Measurements from ENCODE around the gene TMEM170B.

The TMEM170B gene

GRCh38 chr6:11608600-11609323 is 71.2 kb downstream of the TMEM170B start:
- no peak for TF ChIP-seq EZH2phosphoT487 (IDR thresholded peaks at IDR 0.05; ENCODE audit: borderline replicate concordance, low read length)
- TF ChIP-seq, protein P1, sequence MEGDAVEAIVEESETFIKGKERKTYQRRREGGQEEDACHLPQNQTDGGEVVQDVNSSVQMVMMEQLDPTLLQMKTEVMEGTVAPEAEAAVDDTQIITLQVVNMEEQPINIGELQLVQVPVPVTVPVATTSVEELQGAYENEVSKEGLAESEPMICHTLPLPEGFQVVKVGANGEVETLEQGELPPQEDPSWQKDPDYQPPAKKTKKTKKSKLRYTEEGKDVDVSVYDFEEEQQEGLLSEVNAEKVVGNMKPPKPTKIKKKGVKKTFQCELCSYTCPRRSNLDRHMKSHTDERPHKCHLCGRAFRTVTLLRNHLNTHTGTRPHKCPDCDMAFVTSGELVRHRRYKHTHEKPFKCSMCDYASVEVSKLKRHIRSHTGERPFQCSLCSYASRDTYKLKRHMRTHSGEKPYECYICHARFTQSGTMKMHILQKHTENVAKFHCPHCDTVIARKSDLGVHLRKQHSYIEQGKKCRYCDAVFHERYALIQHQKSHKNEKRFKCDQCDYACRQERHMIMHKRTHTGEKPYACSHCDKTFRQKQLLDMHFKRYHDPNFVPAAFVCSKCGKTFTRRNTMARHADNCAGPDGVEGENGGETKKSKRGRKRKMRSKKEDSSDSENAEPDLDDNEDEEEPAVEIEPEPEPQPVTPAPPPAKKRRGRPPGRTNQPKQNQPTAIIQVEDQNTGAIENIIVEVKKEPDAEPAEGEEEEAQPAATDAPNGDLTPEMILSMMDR (IDR thresholded peaks at IDR 0.05; ENCODE audit: low read depth, low read length, poor library complexity, severe bottlenecking): no peak
- H3K9me3 ChIP-seq (ENCODE audit: control insufficient read depth, insufficient read depth, low read length): no peaks in the 10 kb centered on the region
- H3K4me1 ChIP-seq (ENCODE audit: control insufficient read depth, low read length): peaks cover 2% of the 10 kb centered on the region; the same call in 1 of the 2 replicates
- H3K27ac ChIP-seq (ENCODE audit: low read depth, low read length): no peak overlapping the region
- no peaks in the 10 kb centered on the region for H3K36me3 ChIP-seq (ENCODE audit: control insufficient read depth, low read length)
- no peaks in the 10 kb centered on the region for H3K9me2 ChIP-seq (replicated peaks; ENCODE audit: control insufficient read depth, low read length)
- no peak overlapping the region for H3K4me3 ChIP-seq (ENCODE audit: low read length)
- H4K20me1 ChIP-seq (ENCODE audit: control insufficient read depth, insufficient read depth, low read depth, low read length): no peaks in the 10 kb centered on the region
- no peaks in the 10 kb centered on the region for H3K79me2 ChIP-seq (ENCODE audit: control insufficient read depth, low read length)
- H3K27me3 ChIP-seq (ENCODE audit: control insufficient read depth, low read length): no peaks in the 10 kb centered on the region; the same call in none of the 2 replicates
- H3K4me2 ChIP-seq (ENCODE audit: low read length): no peak overlapping the region
- H3F3A ChIP-seq (ENCODE audit: control insufficient read depth, insufficient read depth): no peaks in the 10 kb centered on the region

GRCh38 chr6:11609324-11610071 is 71.9 kb downstream of the TMEM170B start:
- no peaks in the 10 kb centered on the region for H3K9me3 ChIP-seq (ENCODE audit: control insufficient read depth, insufficient read depth, low read length)
- H3F3A ChIP-seq (ENCODE audit: control insufficient read depth, insufficient read depth): no peaks in the 10 kb centered on the region
- H3K27ac ChIP-seq (ENCODE audit: low read depth, low read length): no peak overlapping the region
- H3K27me3 ChIP-seq (ENCODE audit: control insufficient read depth, low read length): no peaks in the 10 kb centered on the region; the same call in none of the 2 replicates
- TF ChIP-seq EZH2phosphoT487 (IDR thresholded peaks at IDR 0.05; ENCODE audit: borderline replicate concordance, low read length): no peak
- TF ChIP-seq, protein P1 (IDR thresholded peaks at IDR 0.05; ENCODE audit: low read depth, low read length, poor library complexity, severe bottlenecking): no peak
- H3K79me2 ChIP-seq (ENCODE audit: control insufficient read depth, low read length): no peaks in the 10 kb centered on the region
- no peak overlapping the region for H3K4me3 ChIP-seq (ENCODE audit: low read length)
- peaks cover 2% of the 10 kb centered on the region; the same call in 1 of the 2 replicates for H3K4me1 ChIP-seq (ENCODE audit: control insufficient read depth, low read length)
- H3K36me3 ChIP-seq (ENCODE audit: control insufficient read depth, low read length): no peaks in the 10 kb centered on the region
- no peak overlapping the region for H3K4me2 ChIP-seq (ENCODE audit: low read length)
- no peaks in the 10 kb centered on the region for H4K20me1 ChIP-seq (ENCODE audit: control insufficient read depth, insufficient read depth, low read depth, low read length)
- no peaks in the 10 kb centered on the region for H3K9me2 ChIP-seq (replicated peaks; ENCODE audit: control insufficient read depth, low read length)

GRCh38 chr6:11613336-11613735 is 75.8 kb downstream of the TMEM170B start:
- Histone ChIP-seq H3K27me3 (ENCODE audit: control insufficient read depth, low read length) (no peaks in the 10 kb centered on the region; the same call in 1 of the 2 replicates), H4K20me1 (ENCODE audit: control insufficient read depth, insufficient read depth, low read depth, low read length) (no peaks in the 10 kb centered on the region), H3K4me1 (ENCODE audit: control insufficient read depth, low read length) (no peaks in the 10 kb centered on the region), H3K27ac (ENCODE audit: low read depth, low read length) (no peak overlapping the region), H3K9me2 (replicated peaks; ENCODE audit: control insufficient read depth, low read length) (no peaks in the 10 kb centered on the region), H3K4me3 (ENCODE audit: low read length) (no peak overlapping the region), H3F3A (ENCODE audit: control insufficient read depth, insufficient read depth) (no peaks in the 10 kb centered on the region), H3K9me3 (ENCODE audit: control insufficient read depth, insufficient read depth, low read length) (no peaks in the 10 kb centered on the region), H3K4me2 (ENCODE audit: low read length) (no peak overlapping the region), H3K36me3 (ENCODE audit: control insufficient read depth, low read length) (no peaks in the 10 kb centered on the region), H3K79me2 (ENCODE audit: control insufficient read depth, low read length) (no peaks in the 10 kb centered on the region)
- TF ChIP-seq, protein P1 (IDR thresholded peaks at IDR 0.05; ENCODE audit: low read depth, low read length, poor library complexity, severe bottlenecking): no peak
- no peak for TF ChIP-seq EZH2phosphoT487 (IDR thresholded peaks at IDR 0.05; ENCODE audit: borderline replicate concordance, low read length)

Data from DOHH2 (cell line).